Measurements from ENCODE around the gene TMTC4.

DNA sequence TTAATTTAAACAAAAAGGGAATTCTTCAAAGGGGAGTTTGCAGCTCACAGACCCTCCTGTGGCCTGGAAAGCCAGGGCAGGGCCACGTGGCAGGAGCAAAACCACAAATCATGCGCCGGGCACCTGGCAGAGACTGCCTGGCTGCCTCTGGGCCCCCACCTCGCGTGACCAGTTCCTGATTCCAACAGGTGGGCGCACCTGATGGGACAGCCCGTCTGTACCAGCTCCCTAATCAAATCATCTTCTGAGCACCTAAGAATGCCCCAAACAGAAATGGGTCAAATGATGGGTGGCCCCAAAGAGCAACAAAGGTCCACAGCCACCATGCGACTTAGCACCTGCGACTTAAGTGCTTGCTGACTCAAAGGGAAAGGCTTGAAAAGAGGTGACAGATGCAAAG is 9.2 kb downstream of the TMTC4 start:
- TF ChIP-seq ZIC2 (tag by site-specific recombination; IDR thresholded peaks at IDR 0.05) (no peak), GLI4 (tag by site-specific recombination; IDR thresholded peaks at IDR 0.05) (no peak), CTCF (tag by site-specific recombination; IDR thresholded peaks at IDR 0.05) (no peak), ZNF239 (tag by site-specific recombination; IDR thresholded peaks at IDR 0.05) (no peak), PRDM1 (tag by site-specific recombination; IDR thresholded peaks at IDR 0.05) (no peak)
